ENCODE data around the gene SSRP1. TPM values are rescaled to one million over a fixed set of nuclear protein-coding genes. Genes with fewer than 3 reads are reported as not detected.

SSRP1 gene
- total and polyA plus RNA-seq, 9 of the 15 experiments (the other 6 are each of a cell fraction or from before 2014, with no cell fraction given): 91.1 to 416 (median 245) TPM

DNA sequence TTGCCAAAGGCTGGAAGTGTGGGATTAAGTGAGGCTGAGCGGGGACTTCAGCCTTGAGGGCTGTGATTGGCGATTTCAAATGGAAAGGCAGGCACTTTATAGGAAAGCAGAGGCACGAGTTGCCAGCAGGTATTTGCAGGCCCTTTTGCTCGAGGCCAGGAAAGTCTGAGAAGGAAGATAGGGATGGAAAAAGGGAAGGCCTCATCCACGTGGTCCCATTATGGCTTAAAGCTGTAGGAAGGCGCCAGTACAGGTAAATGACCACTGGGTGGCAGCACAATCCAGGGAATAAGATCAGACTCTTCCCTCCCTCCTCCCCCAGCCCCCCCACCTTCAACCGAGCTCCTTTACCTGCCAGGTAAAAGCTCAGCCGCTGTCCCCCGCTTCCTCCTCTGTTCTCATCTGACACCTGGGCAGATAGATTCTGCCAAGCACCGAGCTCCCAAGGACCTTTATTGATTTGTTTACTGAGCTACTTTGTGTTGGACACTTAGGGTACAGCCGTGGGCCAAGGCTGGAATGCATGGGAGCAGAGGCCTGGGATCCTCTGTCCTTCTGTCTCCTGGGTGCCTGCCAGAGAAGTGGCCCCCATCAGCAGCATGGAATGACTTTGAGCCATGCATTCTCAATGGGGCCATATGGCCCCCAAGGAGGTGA lies 10.0 kb upstream of the SSRP1 start (continued):
- TF ChIP-seq, protein P1, sequence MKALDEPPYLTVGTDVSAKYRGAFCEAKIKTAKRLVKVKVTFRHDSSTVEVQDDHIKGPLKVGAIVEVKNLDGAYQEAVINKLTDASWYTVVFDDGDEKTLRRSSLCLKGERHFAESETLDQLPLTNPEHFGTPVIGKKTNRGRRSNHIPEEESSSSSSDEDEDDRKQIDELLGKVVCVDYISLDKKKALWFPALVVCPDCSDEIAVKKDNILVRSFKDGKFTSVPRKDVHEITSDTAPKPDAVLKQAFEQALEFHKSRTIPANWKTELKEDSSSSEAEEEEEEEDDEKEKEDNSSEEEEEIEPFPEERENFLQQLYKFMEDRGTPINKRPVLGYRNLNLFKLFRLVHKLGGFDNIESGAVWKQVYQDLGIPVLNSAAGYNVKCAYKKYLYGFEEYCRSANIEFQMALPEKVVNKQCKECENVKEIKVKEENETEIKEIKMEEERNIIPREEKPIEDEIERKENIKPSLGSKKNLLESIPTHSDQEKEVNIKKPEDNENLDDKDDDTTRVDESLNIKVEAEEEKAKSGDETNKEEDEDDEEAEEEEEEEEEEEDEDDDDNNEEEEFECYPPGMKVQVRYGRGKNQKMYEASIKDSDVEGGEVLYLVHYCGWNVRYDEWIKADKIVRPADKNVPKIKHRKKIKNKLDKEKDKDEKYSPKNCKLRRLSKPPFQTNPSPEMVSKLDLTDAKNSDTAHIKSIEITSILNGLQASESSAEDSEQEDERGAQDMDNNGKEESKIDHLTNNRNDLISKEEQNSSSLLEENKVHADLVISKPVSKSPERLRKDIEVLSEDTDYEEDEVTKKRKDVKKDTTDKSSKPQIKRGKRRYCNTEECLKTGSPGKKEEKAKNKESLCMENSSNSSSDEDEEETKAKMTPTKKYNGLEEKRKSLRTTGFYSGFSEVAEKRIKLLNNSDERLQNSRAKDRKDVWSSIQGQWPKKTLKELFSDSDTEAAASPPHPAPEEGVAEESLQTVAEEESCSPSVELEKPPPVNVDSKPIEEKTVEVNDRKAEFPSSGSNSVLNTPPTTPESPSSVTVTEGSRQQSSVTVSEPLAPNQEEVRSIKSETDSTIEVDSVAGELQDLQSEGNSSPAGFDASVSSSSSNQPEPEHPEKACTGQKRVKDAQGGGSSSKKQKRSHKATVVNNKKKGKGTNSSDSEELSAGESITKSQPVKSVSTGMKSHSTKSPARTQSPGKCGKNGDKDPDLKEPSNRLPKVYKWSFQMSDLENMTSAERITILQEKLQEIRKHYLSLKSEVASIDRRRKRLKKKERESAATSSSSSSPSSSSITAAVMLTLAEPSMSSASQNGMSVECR (CRISPR knock-in tag; IDR thresholded peaks at IDR 0.05): no peak
- TF ChIP-seq THRAP3 (IDR thresholded peaks at IDR 0.05; ENCODE audit: borderline replicate concordance) (no peak), NR1H2 (CRISPR knock-in tag; IDR thresholded peaks at IDR 0.05) (no peak), ZNF239 (CRISPR knock-in tag; IDR thresholded peaks at IDR 0.05) (no peak), ATF1 (CRISPR knock-in tag; IDR thresholded peaks at IDR 0.05) (no peak), ATF1 (tag; IDR thresholded peaks at IDR 0.05) (no peak), SRSF3 (IDR thresholded peaks at IDR 0.05; ENCODE audit: insufficient read depth, low read length) (no peak), HDAC1 (IDR thresholded peaks at IDR 0.05) (0 out of 4 replicates have a peak, but pooled peaks of 1 of the 2 experiments have one; percentile 29), ZNF707 (CRISPR knock-in tag; conservative IDR thresholded peaks at IDR 0.05) (no peak)
- TF ChIP-seq, protein P2, sequence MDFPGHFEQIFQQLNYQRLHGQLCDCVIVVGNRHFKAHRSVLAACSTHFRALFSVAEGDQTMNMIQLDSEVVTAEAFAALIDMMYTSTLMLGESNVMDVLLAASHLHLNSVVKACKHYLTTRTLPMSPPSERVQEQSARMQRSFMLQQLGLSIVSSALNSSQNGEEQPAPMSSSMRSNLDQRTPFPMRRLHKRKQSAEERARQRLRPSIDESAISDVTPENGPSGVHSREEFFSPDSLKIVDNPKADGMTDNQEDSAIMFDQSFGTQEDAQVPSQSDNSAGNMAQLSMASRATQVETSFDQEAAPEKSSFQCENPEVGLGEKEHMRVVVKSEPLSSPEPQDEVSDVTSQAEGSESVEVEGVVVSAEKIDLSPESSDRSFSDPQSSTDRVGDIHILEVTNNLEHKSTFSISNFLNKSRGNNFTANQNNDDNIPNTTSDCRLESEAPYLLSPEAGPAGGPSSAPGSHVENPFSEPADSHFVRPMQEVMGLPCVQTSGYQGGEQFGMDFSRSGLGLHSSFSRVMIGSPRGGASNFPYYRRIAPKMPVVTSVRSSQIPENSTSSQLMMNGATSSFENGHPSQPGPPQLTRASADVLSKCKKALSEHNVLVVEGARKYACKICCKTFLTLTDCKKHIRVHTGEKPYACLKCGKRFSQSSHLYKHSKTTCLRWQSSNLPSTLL (IDR thresholded peaks at IDR 0.05): no peak
- TF ChIP-seq, protein P3, sequence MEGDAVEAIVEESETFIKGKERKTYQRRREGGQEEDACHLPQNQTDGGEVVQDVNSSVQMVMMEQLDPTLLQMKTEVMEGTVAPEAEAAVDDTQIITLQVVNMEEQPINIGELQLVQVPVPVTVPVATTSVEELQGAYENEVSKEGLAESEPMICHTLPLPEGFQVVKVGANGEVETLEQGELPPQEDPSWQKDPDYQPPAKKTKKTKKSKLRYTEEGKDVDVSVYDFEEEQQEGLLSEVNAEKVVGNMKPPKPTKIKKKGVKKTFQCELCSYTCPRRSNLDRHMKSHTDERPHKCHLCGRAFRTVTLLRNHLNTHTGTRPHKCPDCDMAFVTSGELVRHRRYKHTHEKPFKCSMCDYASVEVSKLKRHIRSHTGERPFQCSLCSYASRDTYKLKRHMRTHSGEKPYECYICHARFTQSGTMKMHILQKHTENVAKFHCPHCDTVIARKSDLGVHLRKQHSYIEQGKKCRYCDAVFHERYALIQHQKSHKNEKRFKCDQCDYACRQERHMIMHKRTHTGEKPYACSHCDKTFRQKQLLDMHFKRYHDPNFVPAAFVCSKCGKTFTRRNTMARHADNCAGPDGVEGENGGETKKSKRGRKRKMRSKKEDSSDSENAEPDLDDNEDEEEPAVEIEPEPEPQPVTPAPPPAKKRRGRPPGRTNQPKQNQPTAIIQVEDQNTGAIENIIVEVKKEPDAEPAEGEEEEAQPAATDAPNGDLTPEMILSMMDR (IDR thresholded peaks at IDR 0.05 in 2 of 3, conservative IDR thresholded peaks at IDR 0.05 in 1 of 3; ENCODE audit: insufficient read depth in 2 of 3, low read depth in 1 of 3, low read length in 3 of 3): peak; percentile 68 to 79 (median 70)
- TF ChIP-seq, protein P4, sequence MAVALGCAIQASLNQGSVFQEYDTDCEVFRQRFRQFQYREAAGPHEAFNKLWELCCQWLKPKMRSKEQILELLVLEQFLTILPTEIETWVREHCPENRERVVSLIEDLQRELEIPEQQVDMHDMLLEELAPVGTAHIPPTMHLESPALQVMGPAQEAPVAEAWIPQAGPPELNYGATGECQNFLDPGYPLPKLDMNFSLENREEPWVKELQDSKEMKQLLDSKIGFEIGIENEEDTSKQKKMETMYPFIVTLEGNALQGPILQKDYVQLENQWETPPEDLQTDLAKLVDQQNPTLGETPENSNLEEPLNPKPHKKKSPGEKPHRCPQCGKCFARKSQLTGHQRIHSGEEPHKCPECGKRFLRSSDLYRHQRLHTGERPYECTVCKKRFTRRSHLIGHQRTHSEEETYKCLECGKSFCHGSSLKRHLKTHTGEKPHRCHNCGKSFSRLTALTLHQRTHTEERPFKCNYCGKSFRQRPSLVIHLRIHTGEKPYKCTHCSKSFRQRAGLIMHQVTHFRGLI (CRISPR knock-in tag; IDR thresholded peaks at IDR 0.05): no peak
- TF ChIP-seq, protein P5, sequence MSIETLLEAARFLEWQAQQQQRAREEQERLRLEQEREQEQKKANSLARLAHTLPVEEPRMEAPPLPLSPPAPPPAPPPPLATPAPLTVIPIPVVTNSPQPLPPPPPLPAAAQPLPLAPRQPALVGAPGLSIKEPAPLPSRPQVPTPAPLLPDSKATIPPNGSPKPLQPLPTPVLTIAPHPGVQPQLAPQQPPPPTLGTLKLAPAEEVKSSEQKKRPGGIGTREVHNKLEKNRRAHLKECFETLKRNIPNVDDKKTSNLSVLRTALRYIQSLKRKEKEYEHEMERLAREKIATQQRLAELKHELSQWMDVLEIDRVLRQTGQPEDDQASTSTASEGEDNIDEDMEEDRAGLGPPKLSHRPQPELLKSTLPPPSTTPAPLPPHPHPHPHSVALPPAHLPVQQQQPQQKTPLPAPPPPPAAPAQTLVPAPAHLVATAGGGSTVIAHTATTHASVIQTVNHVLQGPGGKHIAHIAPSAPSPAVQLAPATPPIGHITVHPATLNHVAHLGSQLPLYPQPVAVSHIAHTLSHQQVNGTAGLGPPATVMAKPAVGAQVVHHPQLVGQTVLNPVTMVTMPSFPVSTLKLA (conservative IDR thresholded peaks at IDR 0.05): peak; percentile 59 to 72; a peak in 3 of 4 replicates
- TF ChIP-seq, protein P6, sequence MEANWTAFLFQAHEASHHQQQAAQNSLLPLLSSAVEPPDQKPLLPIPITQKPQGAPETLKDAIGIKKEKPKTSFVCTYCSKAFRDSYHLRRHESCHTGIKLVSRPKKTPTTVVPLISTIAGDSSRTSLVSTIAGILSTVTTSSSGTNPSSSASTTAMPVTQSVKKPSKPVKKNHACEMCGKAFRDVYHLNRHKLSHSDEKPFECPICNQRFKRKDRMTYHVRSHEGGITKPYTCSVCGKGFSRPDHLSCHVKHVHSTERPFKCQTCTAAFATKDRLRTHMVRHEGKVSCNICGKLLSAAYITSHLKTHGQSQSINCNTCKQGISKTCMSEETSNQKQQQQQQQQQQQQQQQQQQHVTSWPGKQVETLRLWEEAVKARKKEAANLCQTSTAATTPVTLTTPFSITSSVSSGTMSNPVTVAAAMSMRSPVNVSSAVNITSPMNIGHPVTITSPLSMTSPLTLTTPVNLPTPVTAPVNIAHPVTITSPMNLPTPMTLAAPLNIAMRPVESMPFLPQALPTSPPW (CRISPR knock-in tag; IDR thresholded peaks at IDR 0.05): peak; percentile 96

Measured in K562 (cell line).